Hepatocyte (in vitro differentiated cells): Measurements from ENCODE around the gene NDUFS6. TPM values are rescaled to one million over a fixed set of nuclear protein-coding genes. Genes with fewer than 3 reads are reported as not detected.

Experiments
- DNase-seq: peaks from one replicate; pipeline ENCODE4 v3.0.0-alpha.2; 2016; ENCODE audit warnings: low spot score
- H2AFZ ChIP-seq: fragments of 200-600 bp; sonication (generic); 2 replicates; pipeline ENCODE4 v1.6.0; 2016; ENCODE audit warnings: antibody characterized with exemption, mild to moderate bottlenecking
- H3K27ac ChIP-seq: fragments of 200-600 bp; sonication (generic); 2 replicates; pipeline ENCODE4 v1.5.1; 2016; ENCODE audit warnings: mild to moderate bottlenecking
- H3K27me3 ChIP-seq: fragments of 200-600 bp; sonication (generic); 2 replicates; pipeline ENCODE4 v1.6.1; 2016
- H3K36me3 ChIP-seq: fragments of 200-600 bp; sonication (generic); replicated peaks from 2 replicates; pipeline ENCODE4 v1.5.1; 2016; ENCODE audit warnings: low read depth; ENCODE audit not compliant: insufficient read depth
- H3K4me1 ChIP-seq: fragments of 200-600 bp; sonication (generic); 2 replicates; pipeline ENCODE4 v1.5.1; 2016; ENCODE audit warnings: mild to moderate bottlenecking, moderate library complexity; ENCODE audit not compliant: insufficient read depth
- H3K4me2 ChIP-seq: fragments of 200-600 bp; sonication (generic); 2 replicates; pipeline ENCODE4 v1.6.0; 2016
- H3K4me3 ChIP-seq: fragments of 200-600 bp; sonication (generic); 2 replicates; pipeline ENCODE4 v1.5.1; 2016; ENCODE audit warnings: mild to moderate bottlenecking
- H3K79me2 ChIP-seq: fragments of 200-600 bp; sonication (generic); 2 replicates; pipeline ENCODE4 v1.6.0; 2017; ENCODE audit warnings: mild to moderate bottlenecking
- H3K9me2 ChIP-seq: fragments of 200-600 bp; sonication (generic); replicated peaks from 2 replicates; pipeline ENCODE4 v1.6.0; 2017; ENCODE audit warnings: mild to moderate bottlenecking; ENCODE audit not compliant: insufficient read depth
- H3K9me3 ChIP-seq: fragments of 200-600 bp; sonication (generic); 2 replicates; pipeline ENCODE4 v1.5.1; 2016; ENCODE audit warnings: low read depth, mild to moderate bottlenecking
- H4K20me1 ChIP-seq: fragments of 200-600 bp; sonication (generic); 2 replicates; pipeline ENCODE4 v1.6.0; 2016; ENCODE audit warnings: mild to moderate bottlenecking; ENCODE audit not compliant: insufficient read depth, poor library complexity, severe bottlenecking
- EZH2 ChIP-seq: fragments of 200-600 bp; sonication (generic); IDR thresholded peaks from 2 replicates; pipeline ENCODE4 v1.6.1; 2016; ENCODE audit warnings: antibody characterized with exemption, mild to moderate bottlenecking, borderline replicate concordance
- EZH2phosphoT487 ChIP-seq: fragments of 200-600 bp; sonication (generic); IDR thresholded peaks from one replicate; pipeline ENCODE4 v1.6.1; 2018; ENCODE audit warnings: antibody characterized with exemption, mild to moderate bottlenecking, low read depth, moderate library complexity; ENCODE audit not compliant: unreplicated experiment, severe bottlenecking
- WGBS: methylation state at CpG from one replicate; pipeline ENCODE4 v1.1.6; 2016; ENCODE audit warnings: low lambda C conversion rate; ENCODE audit errors: missing lambda C conversion rate; 5-methylcytosine and 5-hydroxymethylcytosine counted together
- polyA plus RNA-seq: library from polyadenylated mRNA; unstranded; fragments of >200 nt; fragmentation: Nextera tagmentation; extraction: Ambion mirVana; gene quantifications from 2 replicates; pipeline ENCODE4 v1.2.1, GENCODE V29; 2016
- total RNA-seq: library from RNA; depleted of rRNA; stranded (reverse); fragments of >200 nt; gene quantifications from 2 replicates; pipeline ENCODE4 v1.2.3, GENCODE V29; 2014
- TF ChIP-seq, protein P1 (sequence below): fragments of 200-600 bp; sonication (generic); IDR thresholded peaks from 2 replicates; pipeline ENCODE4 v1.5.1; 2016; ENCODE audit warnings: antibody characterized with exemption, mild to moderate bottlenecking; ENCODE audit not compliant: poor library complexity

The NDUFS6 gene
- total and polyA plus RNA-seq, 2 experiments from 2014 or later: 29.3 to 108 TPM

DNA sequence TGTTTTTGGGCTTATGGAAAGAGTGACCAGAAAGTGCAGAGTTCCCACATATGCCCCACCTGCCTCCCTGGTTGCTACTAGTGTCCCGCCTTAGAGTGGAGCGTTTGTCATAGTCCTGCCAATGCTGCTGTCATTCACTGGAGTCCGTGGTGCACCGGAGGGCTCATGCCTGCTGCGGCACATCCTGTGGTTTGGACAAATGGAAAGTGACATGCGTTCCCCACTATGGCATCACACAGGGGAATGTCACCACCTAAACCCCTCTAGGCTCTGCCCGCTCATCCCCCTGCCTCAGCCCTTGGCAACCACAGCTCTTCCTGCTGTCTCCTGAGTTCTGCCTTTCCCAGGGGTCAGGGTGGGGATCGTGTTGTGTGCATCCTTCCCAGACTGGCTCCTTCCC lies 52.3 kb downstream of the NDUFS6 start:
- H3K79me2 ChIP-seq: no peaks in the 10 kb centered on the region
- H3K4me1 ChIP-seq: peaks cover 4% of the 10 kb centered on the region
- no peak for DNase-seq
- no peak overlapping the region for H3K4me2 ChIP-seq
- 80% methylated on average over 8 of the region's 8 CpGs for WGBS
- no peaks in the 10 kb centered on the region for H4K20me1 ChIP-seq
- no peaks in the 10 kb centered on the region for H3K9me2 ChIP-seq
- no peak overlapping the region for H3K4me3 ChIP-seq
- TF ChIP-seq EZH2 (no peak), EZH2phosphoT487 (no peak)
- TF ChIP-seq, protein P1, sequence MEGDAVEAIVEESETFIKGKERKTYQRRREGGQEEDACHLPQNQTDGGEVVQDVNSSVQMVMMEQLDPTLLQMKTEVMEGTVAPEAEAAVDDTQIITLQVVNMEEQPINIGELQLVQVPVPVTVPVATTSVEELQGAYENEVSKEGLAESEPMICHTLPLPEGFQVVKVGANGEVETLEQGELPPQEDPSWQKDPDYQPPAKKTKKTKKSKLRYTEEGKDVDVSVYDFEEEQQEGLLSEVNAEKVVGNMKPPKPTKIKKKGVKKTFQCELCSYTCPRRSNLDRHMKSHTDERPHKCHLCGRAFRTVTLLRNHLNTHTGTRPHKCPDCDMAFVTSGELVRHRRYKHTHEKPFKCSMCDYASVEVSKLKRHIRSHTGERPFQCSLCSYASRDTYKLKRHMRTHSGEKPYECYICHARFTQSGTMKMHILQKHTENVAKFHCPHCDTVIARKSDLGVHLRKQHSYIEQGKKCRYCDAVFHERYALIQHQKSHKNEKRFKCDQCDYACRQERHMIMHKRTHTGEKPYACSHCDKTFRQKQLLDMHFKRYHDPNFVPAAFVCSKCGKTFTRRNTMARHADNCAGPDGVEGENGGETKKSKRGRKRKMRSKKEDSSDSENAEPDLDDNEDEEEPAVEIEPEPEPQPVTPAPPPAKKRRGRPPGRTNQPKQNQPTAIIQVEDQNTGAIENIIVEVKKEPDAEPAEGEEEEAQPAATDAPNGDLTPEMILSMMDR: no peak
- H3K27me3 ChIP-seq: peaks cover 59% of the 10 kb centered on the region
- H3K27ac ChIP-seq: no peak overlapping the region
- no peaks in the 10 kb centered on the region for H3K9me3 ChIP-seq
- no peak overlapping the region for H2AFZ ChIP-seq
- H3K36me3 ChIP-seq: no peaks in the 10 kb centered on the region

DNA sequence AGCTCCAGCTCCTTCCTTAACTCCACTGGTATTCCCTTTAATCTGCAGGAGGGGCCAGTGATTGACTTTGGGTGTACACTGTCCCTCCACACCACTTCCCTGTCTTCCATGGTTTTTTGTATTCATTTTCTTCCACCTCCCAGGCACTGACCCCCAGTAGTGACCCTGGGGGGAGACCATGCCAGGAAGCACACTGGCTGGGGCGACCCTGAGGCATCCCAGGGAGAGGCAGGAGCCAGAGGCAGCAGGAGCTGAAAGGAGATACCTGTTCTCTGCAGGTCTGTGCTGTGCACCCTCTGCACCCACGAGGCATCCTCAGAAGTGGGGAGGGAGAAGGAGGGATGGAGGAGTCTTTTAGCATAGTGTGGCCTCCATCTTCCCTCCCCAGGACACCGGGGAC lies 53.9 kb downstream of the NDUFS6 start:
- no peak overlapping the region for H3K4me2 ChIP-seq
- no peaks in the 10 kb centered on the region for H3K9me2 ChIP-seq
- H3K27me3 ChIP-seq: peaks cover 45% of the 10 kb centered on the region
- no peaks in the 10 kb centered on the region for H3K36me3 ChIP-seq
- TF ChIP-seq EZH2phosphoT487 (no peak), EZH2 (no peak)
- TF ChIP-seq, protein P1: no peak
- no peak overlapping the region for H3K4me3 ChIP-seq
- no peak overlapping the region for H3K27ac ChIP-seq
- 78% methylated on average over 3 of the region's 3 CpGs for WGBS
- H2AFZ ChIP-seq: no peak overlapping the region
- H4K20me1 ChIP-seq: no peaks in the 10 kb centered on the region
- H3K9me3 ChIP-seq: no peaks in the 10 kb centered on the region
- no peaks in the 10 kb centered on the region for H3K79me2 ChIP-seq
- DNase-seq: no peak
- peaks cover 4% of the 10 kb centered on the region for H3K4me1 ChIP-seq

DNA sequence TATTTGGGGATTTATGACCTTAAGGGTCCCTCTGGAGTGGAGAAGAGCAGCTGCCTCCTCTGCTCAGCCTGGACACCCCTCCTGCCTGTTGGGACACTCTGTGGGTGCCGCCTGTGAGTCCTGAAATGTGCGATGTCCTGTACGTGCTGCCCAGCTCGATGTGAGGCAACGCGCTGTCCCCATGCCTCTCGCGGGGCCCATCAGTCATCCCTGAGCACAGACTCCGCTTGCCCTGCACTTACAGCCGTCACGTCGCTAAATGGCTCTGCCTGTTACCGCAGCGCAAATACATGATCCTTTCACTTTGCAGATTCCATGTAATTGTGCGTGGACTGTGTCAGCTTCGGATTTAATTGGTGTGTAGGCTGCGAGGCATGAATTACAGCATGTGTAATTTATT lies 54.4 kb downstream of the NDUFS6 start:
- H3K4me2 ChIP-seq: no peak overlapping the region
- peaks cover 4% of the 10 kb centered on the region for H3K4me1 ChIP-seq
- WGBS: 91% methylated on average over 17 of the region's 17 CpGs
- TF ChIP-seq EZH2: no peak
- TF ChIP-seq, protein P1: no peak
- no peak for TF ChIP-seq EZH2phosphoT487
- no peak overlapping the region for H2AFZ ChIP-seq
- no peaks in the 10 kb centered on the region for H3K79me2 ChIP-seq
- H3K9me3 ChIP-seq: no peaks in the 10 kb centered on the region
- no peaks in the 10 kb centered on the region for H4K20me1 ChIP-seq
- H3K4me3 ChIP-seq: no peak overlapping the region
- H3K27ac ChIP-seq: no peak overlapping the region
- H3K36me3 ChIP-seq: no peaks in the 10 kb centered on the region
- H3K9me2 ChIP-seq: no peaks in the 10 kb centered on the region
- H3K27me3 ChIP-seq: peaks cover 40% of the 10 kb centered on the region
- no peak for DNase-seq
